Activated T-cell treated with anti-CD3 and anti-CD28 coated beads, Interleukin-2, amount 50 U/mL, for 72 hours (primary cell): ENCODE results near the gene CCL15. TPM values are rescaled to one million over a fixed set of nuclear protein-coding genes. Genes with fewer than 3 reads are reported as not detected.

Experiments used
- ATAC-seq, 2 donors: fragments of 150-1000 bp; cut with Tn5 transposase; replicated peaks in 1 of 2; 2 replicates each; pipeline ENCODE4 v1.10.0; 2021; ENCODE audit warnings: moderate library complexity in 2 of 2, mild to moderate bottlenecking in 1 of 2
- DNase-seq, 2 donors: peaks; one replicate each; pipeline ENCODE4 v3.0.0; 2021 to 2022; ENCODE audit warnings: mixed read lengths in 1 of 2
- H3K27ac Mint-ChIP-seq: one replicate; pipeline ENCODE4 v1.8.0; 2022; ENCODE audit warnings: mild to moderate bottlenecking, moderate library complexity, mixed read lengths
- H3K27me3 Mint-ChIP-seq: one replicate; pipeline ENCODE4 v1.8.0; 2022; ENCODE audit warnings: low read depth, mixed read lengths
- H3K36me3 Mint-ChIP-seq, 2 donors: one replicate each; pipeline ENCODE4 v1.8.0; 2022; ENCODE audit warnings: mixed read lengths in 2 of 2, mild to moderate bottlenecking in 1 of 2; ENCODE audit not compliant: insufficient read depth in 2 of 2
- H3K4me1 Mint-ChIP-seq: one replicate; pipeline ENCODE4 v1.8.0; 2022; ENCODE audit warnings: low read depth, mixed read lengths
- H3K4me3 Mint-ChIP-seq, 2 donors: one replicate each; pipeline ENCODE4 v1.8.0; 2022; ENCODE audit warnings: mild to moderate bottlenecking in 2 of 2, mixed read lengths in 2 of 2, moderate library complexity in 2 of 2
- H3K9me3 Mint-ChIP-seq, 2 donors: one replicate each; pipeline ENCODE4 v1.8.0; 2022; ENCODE audit warnings: mixed read lengths in 2 of 2
- total RNA-seq, 2 donors: library from RNA; stranded (reverse); gene quantifications; one replicate each; pipeline ENCODE4 v1.2.3, GENCODE V29; 2022

The CCL15 gene
- total RNA-seq, 2 donors from 2014 or later, result not detected

DNA sequence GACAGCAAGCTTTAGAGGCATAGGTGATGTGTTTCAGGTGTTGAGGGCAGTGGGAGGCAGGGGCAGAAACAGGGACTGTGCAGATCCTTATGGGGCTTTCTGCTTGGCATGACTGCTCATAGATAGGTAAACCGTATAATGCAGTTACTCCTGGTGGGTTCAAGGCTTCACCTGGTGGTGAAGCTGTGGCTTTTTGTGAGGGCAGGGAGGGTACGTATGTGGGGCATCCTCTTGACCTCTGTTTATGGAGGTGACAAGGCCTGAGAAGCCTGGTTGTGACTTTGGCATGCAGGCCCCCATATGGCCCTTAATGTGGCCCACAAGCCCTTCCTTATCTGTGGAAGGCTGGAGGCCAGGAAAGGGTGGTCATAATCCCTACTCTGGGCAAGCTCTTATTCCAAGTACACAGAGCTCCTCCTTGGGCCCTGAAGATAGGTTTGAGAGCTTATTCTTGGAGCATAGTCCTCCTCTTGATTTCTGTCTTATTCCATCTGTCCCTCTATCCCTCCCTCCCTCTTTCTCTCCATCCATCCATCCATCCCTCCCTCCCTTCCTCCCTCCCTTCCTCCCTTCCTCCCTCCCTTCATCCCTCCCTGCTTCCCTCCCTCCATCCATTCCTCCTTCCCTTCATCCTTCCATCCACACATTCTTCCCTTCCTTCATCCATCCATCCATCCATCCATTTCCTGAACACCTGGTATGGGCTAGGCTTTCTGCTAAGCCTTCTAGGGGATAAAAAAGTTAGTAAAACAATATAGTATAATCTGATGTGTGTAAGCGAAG, 18.8 kb downstream of the CCL15 start:
- DNase-seq, result no peak
- no peaks in the 10 kb centered on the region for H3K36me3 Mint-ChIP-seq
- H3K4me1 Mint-ChIP-seq, result no peaks in the 10 kb centered on the region
- H3K27ac Mint-ChIP-seq, result no peak overlapping the region
- no peak overlapping the region for H3K4me3 Mint-ChIP-seq
- no peaks in the 10 kb centered on the region for H3K9me3 Mint-ChIP-seq
- ATAC-seq, result no peak
- H3K27me3 Mint-ChIP-seq, result peaks cover 8% of the 10 kb centered on the region

DNA sequence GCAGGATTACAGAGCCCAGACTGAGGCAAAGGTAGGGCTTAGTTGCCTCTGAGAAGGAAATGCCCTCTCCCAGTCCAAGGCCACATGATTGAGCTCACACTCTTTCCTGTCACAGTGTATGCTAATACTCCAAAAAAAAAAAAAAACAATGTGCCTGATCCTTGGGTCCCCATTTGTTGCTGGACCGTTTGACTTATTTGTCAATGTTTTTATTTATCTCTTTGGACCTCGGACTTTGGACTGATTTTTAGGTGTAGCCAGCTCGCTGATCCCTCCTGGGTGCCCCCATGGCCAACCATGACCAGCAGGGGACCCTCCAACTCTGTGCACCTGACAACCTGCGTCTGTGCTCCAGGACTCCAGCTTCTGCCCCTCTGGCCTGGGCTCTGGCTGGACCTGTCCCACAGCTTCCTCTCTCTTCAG, 19.4 kb downstream of the CCL15 start:
- no peak overlapping the region for H3K27ac Mint-ChIP-seq

DNA sequence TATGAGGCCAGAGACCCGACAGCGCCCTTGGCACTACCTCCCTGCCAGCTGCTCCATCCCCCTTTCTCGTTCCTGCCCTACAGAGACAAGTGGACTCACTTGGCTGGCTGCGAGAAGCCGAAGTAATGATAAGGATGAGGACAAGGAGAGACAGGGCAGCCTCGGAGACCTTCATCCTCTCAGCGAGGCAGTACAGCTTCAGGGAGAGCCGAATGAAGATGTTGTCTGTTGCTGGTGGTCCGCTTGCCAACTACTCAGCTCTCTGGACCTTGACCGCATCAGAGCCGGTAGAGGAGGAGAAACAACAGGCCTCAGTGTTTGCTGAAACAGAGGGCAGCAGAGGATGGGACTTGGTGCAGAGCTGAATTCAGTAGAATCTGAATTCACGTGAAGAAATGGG, 20.1 kb downstream of the CCL15 start, which contains the start of gene CCL16:
Gene CCL16, minus strand, starts transcription at position 252 of the 400 bp plus-strand sequence. Its CDS starts 77 bp downstream, at position 175.
- no peaks in the 10 kb centered on the region for H3K36me3 Mint-ChIP-seq
- no peak within 1 kb of the TSS for H3K4me3 Mint-ChIP-seq
- no peaks in the 10 kb centered on the region for H3K4me1 Mint-ChIP-seq
- peaks cover 5% of the 10 kb centered on the region for H3K27me3 Mint-ChIP-seq
- H3K27ac Mint-ChIP-seq, result no peak within 1 kb of the TSS
- H3K9me3 Mint-ChIP-seq, result no peaks in the 10 kb centered on the region
- DNase-seq (no peak), ATAC-seq (no peak)

More for the DNA sequence above, 19.4 kb downstream of the CCL15 start:
- Mint-ChIP-seq H3K9me3 (no peaks in the 10 kb centered on the region), H3K27me3 (peaks cover 8% of the 10 kb centered on the region), H3K4me3 (no peak overlapping the region), H3K4me1 (no peaks in the 10 kb centered on the region), H3K36me3 (no peaks in the 10 kb centered on the region)
- DNase-seq, result peak in 1 of 2 donors; percentile 15
- no peak for ATAC-seq

DNA sequence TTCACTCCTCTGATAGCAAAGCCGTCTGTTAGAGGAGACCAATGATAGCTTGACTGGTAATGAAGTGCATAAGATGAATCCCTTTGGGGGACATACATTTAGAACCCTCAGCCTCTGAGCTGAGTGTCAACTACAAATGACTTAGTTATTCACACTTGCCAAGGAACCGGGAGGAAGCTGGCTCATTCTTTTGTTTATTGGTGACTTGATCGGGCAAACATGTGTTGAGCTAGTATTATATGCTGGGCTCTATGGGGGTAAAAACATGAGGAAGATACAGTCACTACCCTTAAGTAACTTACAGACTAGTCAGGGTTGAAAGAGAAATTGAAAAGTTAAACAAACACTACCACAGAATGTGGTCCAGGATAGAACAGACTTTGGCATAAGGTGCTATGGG, 23.0 kb downstream of the CCL15 start:
- H3K36me3 Mint-ChIP-seq, result no peaks in the 10 kb centered on the region

DNA sequence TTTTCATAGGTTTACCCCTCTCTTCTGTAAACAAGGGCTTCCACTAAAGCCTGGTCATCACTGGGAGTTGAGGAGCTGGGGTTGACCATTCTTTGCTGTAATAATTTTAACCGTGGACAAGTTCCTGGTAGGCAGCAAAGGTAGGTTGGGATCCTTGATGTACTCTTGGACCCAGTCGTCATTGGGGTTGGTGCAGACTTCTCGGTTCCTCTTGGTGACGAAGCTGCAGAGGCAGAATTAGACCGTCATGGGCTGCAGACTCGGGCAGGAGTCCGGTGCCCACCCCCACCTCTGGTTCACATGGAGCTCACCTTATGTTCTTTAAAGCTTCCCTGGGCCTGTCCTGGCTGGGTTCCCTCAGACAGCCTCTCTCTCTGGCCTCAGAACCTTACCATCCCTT, 23.8 kb downstream of the CCL15 start:
- Mint-ChIP-seq H3K4me3 (no peak overlapping the region), H3K27ac (no peak overlapping the region)

More for the DNA sequence above, 23.0 kb downstream of the CCL15 start:
- H3K27me3 Mint-ChIP-seq, result no peaks in the 10 kb centered on the region
- ATAC-seq, result no peak
- DNase-seq, result no peak
- H3K4me3 Mint-ChIP-seq, result no peak overlapping the region
- no peaks in the 10 kb centered on the region for H3K9me3 Mint-ChIP-seq
- H3K27ac Mint-ChIP-seq, result no peak overlapping the region
- H3K4me1 Mint-ChIP-seq, result no peaks in the 10 kb centered on the region

DNA sequence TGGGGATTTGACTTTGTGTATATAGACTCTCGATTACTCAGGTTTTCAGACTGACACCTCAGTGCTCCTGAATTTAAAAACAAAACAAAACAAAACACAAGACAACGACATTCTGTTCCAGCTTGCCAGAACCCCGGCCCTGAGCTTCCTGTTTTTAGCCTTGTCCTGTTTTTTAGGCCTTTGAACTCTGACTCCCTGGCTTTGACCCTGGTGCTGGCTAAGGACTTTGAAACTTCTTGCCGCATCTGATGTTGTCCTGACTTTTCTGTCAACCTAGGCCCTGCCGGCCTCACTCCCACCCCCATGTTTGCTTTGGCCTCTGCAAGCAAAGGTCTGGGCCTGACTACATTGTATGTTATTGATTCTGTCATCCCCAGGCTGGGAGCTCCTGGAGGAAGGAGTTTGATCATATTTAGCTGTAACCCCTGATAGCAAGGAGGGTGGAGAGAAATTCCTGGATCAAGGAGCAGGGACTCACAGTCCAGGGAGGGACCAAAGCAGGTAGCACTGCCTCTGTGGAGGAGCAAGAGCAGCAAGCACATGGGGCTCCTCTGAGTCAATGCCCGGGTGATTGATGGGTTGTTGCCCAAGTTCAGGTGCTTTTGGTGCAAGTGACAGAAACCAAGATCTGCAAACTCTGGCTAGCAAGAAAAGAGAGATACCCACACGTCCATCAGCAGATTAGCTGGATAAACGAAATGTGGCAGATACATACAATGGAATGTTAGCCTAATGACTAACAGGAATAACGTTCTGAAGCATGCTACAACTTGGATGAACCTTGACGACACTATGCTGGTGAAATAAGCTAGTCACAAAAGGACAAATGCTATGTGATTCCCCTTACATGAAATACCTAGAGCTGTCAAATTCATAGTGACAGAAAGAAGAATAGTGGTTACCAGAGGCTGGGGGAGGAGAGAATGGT, 27.8 kb downstream of the CCL15 start:
- Mint-ChIP-seq H3K27ac (no peak overlapping the region), H3K27me3 (no peaks in the 10 kb centered on the region), H3K9me3 (no peaks in the 10 kb centered on the region), H3K4me1 (no peaks in the 10 kb centered on the region), H3K4me3 (no peak overlapping the region), H3K36me3 (no peaks in the 10 kb centered on the region)
- no peak for ATAC-seq
- no peak for DNase-seq

More for the DNA sequence above, 23.8 kb downstream of the CCL15 start:
- H3K9me3 Mint-ChIP-seq, result no peaks in the 10 kb centered on the region
- DNase-seq (no peak), ATAC-seq (no peak)
- H3K36me3 Mint-ChIP-seq, result no peaks in the 10 kb centered on the region
- H3K4me1 Mint-ChIP-seq, result no peaks in the 10 kb centered on the region
- no peaks in the 10 kb centered on the region for H3K27me3 Mint-ChIP-seq

DNA sequence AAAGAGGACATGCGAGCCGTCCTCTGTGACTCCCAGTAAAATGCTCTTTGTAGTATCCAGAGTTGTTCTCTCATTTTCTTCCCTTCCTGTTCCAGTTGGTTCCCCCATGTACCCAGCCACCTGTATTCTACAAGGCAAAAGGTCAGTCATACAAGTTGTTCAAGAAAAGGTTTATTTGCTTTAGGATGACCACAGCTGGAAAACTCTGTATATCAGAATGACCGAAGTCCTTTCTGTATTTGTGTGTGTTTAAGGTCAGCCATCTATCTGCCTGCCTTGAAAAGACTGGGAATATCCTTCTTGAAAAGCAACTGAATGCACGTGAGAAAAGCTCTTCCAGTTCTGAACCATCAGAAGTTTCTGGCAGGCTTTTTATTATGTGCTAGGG, 28.4 kb downstream of the CCL15 start:
- H3K4me3 Mint-ChIP-seq, result no peak overlapping the region
- no peaks in the 10 kb centered on the region for H3K27me3 Mint-ChIP-seq
- H3K9me3 Mint-ChIP-seq, result no peaks in the 10 kb centered on the region
- no peak for ATAC-seq
- H3K27ac Mint-ChIP-seq, result no peak overlapping the region
- DNase-seq, result no peak
- H3K4me1 Mint-ChIP-seq, result no peaks in the 10 kb centered on the region
- no peaks in the 10 kb centered on the region for H3K36me3 Mint-ChIP-seq

DNA sequence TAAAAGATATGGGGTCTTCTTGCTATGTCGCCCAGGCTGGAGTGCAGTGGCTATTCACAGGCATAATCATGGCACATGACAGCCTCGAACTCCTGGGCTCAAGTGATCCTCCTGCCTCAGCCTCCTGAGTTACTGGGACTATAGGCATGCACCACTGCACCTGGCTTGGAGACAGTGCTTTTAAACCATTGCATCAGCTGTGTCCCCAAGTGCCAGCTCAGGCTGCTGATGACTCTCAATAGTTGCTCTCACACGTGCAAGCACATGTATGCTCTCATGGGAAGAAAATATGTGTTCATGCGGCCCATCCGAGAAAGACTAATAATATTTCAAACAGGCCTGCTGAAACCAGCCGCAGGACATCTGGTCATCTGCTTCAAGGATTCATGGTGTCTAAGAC, 28.8 kb downstream of the CCL15 start:
- ATAC-seq (no peak), DNase-seq (no peak)
- no peaks in the 10 kb centered on the region for H3K4me1 Mint-ChIP-seq
- no peak overlapping the region for H3K4me3 Mint-ChIP-seq
- H3K27ac Mint-ChIP-seq, result no peak overlapping the region
- no peaks in the 10 kb centered on the region for H3K9me3 Mint-ChIP-seq
- no peaks in the 10 kb centered on the region for H3K36me3 Mint-ChIP-seq
- no peaks in the 10 kb centered on the region for H3K27me3 Mint-ChIP-seq

DNA sequence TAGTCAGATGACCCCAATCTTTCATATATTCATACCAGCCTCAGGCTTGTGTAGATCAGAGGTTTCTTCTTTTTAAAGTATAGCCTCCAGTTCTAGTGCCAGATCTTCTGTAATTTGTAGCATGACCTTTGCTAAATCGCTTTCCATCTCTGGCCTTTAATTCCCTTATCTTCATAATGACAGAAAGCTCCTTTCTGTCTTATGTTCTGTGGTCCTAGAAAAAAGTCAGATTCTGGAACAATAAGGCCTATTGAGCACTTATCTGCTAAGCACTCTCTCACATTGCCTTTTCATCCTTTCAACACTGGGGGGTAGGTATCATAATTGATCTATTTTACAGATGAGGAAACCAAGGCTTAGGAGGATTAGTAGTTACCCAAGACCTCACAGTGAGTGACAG, 29.3 kb downstream of the CCL15 start:
- DNase-seq (no peak), ATAC-seq (no peak)
- H3K4me3 Mint-ChIP-seq, result no peak overlapping the region
- no peaks in the 10 kb centered on the region for H3K9me3 Mint-ChIP-seq
- H3K27ac Mint-ChIP-seq, result no peak overlapping the region
- no peaks in the 10 kb centered on the region for H3K27me3 Mint-ChIP-seq
- no peaks in the 10 kb centered on the region for H3K36me3 Mint-ChIP-seq
- no peaks in the 10 kb centered on the region for H3K4me1 Mint-ChIP-seq

DNA sequence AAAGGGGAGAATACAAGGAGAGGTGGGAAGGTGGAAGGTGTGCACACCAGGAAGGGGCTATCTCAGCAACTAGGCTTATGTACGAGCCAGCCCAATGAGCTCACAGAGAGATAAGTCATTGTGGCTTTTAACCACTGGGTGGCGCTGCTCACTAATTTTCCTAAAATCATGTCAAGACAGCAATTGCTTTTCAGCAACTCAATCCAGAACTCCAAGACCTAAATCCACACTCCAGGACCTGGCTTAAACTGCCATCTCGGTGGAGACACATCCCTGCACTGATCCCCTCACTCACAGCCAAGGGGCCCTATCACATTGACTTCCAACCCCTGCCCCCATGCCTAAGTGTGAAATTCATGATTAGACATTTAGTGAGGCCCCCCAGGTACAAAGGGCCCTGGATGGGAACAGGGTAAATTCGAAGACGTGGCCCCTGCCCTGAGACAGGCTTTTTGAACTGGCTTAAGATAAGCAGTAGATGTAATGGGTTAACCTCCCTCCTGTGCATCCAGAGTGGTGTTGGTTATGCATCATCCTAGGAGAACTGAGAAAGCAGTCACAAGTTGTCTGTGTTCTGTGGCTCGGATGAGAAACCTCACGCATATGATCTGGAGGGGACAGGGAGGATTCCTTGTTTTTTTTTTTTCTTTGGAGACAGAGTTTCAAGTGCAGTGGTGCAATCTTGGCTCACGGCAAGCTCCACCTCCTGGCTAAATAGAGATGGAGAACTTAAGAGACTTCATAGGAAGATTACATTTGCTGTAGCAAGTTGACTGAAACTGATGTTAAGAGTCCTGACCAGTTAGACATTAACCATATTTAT, 31.6 kb downstream of the CCL15 start:
- no peak overlapping the region for H3K4me3 Mint-ChIP-seq
- no peak overlapping the region for H3K27ac Mint-ChIP-seq
- no peaks in the 10 kb centered on the region for H3K36me3 Mint-ChIP-seq
- peak; percentile 63 to 75 for DNase-seq
- no peaks in the 10 kb centered on the region for H3K27me3 Mint-ChIP-seq
- H3K9me3 Mint-ChIP-seq, result no peaks in the 10 kb centered on the region
- H3K4me1 Mint-ChIP-seq, result no peaks in the 10 kb centered on the region
- ATAC-seq, result peak in 1 of 2 donors; percentile 54

DNA sequence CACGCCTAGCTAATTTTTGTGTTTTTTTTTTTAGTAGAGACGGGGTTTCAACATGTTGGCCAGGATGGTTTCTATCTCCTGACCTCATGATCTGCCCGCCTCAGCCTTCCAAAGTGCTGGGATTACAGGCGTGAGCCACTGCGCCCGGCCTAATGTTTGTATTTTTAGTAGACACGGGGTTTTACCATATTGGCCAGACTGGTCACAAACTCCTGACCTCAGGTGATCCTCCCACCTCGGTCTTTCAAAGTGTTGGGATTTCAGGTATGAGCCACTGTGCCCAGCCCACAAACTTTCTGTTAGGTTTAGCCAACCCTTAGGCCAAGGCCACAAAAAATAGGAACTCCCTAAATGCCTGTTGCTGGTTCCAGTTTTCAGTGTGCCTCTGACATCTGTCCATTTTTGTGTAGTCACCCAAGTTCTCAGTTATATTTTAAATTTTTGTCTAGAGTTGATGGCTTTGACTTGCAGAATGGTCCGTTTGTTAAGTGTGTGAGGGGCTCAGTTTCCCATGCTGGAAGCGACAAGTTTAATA, 32.8 kb downstream of the CCL15 start:
- Mint-ChIP-seq H3K4me3 (no peak overlapping the region), H3K36me3 (no peaks in the 10 kb centered on the region), H3K9me3 (no peaks in the 10 kb centered on the region), H3K27me3 (no peaks in the 10 kb centered on the region), H3K27ac (no peak overlapping the region), H3K4me1 (no peaks in the 10 kb centered on the region)
- ATAC-seq, result no peak
- DNase-seq, result no peak

DNA sequence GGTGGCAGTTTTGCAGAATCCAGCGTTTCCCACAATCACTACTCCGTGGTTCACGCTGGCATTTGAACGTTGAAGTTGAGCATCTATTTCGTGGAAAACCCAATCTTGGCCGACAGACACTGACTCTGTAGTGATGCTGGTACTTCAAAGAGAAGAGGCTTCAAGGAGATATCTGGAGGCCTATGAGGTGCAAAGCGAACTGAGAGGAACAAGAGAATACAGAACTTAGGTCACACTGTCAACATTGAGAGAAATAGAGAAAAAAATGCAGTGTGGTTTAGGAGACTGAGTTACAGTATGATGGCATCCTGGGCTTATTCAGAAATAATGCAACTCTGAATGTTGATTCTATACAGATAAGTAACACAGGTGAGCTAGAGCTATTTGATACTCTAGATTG, 36.1 kb downstream of the CCL15 start:
- Mint-ChIP-seq H3K9me3 (no peaks in the 10 kb centered on the region), H3K36me3 (no peaks in the 10 kb centered on the region), H3K27ac (no peak overlapping the region), H3K4me1 (no peaks in the 10 kb centered on the region), H3K4me3 (no peak overlapping the region), H3K27me3 (no peaks in the 10 kb centered on the region)
- DNase-seq (no peak), ATAC-seq (peak in 1 of 2 donors; percentile 62)
